Fibroblast of peridontal ligament (primary cell): ENCODE results near the gene DPP9.
A peak's percentile ranks its signal among the peaks of the same experiment; 100 is the strongest.
"Not testable (repeated sequence)": the region's sequence is repeated elsewhere in the genome, so short reads cannot be mapped to it uniquely, and the experiment has no call there.

Experiments
- DNase-seq: peaks from one replicate; pipeline ENCODE4 v3.0.0-alpha.2; 2010; ENCODE audit errors: extremely low read depth

The DPP9 gene

DNA sequence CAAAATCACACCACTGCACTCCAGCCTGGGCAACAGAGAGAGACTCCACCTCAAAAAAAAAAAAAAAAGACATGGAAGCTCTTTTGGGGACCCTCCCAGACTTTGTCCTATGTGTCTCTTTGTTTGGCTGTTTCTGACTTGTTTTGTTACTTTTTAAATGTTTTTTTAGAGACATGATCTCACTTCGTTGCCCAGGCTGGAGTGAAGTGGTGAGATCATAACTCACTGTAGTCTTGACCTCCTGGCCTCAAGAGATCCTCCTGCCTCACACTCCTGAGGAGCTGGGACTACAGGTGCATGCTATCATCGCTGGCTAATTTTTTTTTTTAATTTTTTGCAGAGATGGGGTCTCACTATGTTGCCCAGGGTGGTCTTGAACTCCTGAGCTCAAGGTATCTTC lies 16.4 kb upstream of the DPP9 start:
- no peak for DNase-seq

DNA sequence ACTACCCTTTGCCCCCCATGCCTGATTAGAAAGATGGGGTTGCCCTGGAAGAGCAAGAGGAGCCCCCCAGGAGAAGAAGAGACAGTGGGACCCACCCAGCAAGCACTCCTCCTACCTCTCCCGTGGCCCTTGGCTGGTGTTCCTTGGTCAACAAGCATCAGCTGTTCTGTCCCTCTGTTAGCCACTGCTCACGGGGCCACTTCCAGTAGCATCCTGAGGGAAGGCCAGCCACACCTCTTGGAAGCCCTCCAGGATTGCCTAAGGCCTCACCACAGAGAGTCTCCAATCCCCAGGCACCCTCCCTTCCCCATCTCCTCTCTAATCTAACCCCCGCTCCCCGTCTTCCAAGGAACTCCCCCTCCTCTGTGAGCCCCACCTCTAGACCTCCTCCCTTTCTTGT lies 15.1 kb upstream of the DPP9 start:
- no peak for DNase-seq

DNA sequence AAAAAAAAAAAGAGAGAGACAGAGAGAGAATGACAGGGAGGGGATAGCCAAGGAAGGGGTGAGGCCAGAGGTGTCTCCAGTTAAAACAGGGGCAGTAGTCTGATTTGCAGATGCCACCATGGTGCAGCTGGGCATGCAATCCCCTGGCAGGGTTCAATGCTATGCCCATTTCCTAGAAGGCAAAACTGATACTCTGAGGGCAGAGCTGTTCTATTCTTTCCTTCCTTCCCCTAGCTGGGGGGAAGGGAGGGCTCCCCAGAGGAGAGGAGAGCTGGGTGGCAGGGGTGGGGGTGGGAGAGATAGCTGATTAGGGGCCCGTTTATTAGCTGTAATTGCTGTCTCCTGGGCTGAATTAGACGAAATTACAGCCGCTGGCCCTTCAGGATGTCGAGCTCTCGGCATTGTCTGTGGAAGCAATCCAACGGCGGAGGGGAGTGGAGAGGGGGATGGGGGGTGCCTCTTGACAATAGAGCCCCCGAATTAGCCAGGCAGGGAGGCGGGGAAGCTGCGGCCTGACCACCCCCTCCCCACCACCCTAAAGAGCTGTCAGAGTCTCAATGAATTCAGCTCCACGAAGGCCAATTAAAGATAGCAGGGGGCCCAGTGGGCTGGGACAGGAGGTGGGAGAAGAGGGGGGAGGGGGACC lies 14.4 kb upstream of the DPP9 start:
- no peak for DNase-seq

DNA sequence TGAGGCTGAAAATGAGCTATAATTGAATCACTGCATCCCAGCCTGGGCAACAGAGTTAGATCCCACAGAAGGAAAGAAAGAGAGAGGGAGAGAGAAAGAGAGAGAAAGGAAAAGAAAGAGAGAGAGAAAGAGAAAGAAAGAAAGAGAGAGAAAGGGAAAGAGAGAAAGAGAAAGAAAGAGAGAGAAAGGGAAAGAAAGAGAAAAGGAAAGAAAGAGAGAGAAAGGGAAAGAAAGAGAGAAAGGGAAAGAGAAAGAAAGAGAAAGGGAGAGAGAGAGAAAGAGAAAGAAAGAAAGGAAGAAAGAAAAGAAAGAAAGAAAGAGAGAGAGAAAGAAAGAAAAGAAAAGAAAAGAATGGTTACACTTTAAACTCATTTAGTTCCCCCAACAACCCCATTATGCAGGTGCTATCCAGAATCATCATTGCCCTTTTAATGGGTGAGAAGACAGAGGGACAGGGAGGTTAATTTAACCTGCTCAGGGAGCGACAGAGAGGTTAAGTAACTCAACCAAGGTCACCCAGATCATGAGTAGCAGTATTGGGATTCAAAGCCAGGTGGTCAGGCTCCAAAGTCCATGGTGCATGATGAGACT lies 10.2 kb upstream of the DPP9 start:
- no peak for DNase-seq

DNA sequence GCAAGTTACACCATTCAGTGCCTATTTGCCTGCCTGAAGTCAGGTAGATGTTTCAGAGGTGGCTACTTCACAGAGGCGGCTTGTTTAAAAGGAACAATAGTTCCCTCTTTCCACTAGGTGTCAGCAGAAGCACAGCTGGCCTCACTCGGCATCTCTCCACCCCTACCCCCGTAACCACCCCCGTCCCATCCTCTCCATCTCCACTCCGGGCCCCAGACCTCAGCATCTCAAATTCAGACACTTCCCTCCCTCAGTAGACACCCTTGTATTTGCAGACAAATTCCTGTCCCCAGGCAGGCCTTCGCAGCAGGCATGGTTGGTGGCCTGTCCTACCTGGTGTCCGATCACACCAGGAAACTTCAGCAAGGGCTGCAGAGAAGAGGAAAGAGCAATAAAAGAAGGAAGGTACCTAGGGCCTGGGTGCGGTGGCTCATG lies 9.1 kb upstream of the DPP9 start:
- DNase-seq = peak; percentile 65

DNA sequence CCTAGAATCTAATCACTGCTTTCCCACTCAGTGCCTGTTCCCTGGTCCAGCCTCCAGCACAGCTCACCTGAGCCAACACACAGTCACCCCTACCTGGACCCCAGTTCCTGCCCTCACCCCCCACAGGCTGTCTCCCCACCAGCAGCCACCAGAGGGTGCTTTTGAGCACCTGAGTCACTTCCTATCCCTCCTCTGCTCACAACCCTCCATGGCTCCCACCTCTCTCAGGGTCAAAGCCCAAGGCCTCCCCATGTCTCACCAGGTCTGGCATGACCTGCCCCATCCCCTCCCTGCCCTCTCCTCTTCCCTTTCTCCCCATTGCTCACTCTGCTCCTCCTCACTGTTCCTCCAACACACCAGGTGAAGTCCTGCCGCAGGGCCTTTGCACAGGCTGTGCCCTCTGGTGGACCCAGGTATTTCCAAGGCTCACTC lies 7.1 kb upstream of the DPP9 start:
- DNase-seq = no peak

DNA sequence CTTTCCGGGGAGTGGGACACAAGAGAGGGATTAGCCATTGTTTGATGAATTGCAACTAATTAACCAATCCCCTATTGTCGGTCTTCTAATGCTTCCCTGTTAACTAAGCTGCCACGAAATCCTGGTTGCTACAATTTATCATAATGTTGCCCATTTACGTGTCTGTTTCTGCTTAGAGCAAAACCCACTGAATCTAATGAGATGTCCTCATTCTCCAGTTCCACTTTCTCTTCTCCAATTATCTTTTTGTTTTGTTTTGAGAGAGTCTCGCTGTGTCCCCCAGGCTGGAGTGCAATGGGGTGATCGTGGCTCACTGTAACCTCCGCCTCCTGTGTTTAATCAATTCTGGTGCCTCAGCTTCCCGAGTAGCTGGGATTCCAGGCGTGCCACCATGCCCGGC lies 5.2 kb upstream of the DPP9 start:
- no peak for DNase-seq

DNA sequence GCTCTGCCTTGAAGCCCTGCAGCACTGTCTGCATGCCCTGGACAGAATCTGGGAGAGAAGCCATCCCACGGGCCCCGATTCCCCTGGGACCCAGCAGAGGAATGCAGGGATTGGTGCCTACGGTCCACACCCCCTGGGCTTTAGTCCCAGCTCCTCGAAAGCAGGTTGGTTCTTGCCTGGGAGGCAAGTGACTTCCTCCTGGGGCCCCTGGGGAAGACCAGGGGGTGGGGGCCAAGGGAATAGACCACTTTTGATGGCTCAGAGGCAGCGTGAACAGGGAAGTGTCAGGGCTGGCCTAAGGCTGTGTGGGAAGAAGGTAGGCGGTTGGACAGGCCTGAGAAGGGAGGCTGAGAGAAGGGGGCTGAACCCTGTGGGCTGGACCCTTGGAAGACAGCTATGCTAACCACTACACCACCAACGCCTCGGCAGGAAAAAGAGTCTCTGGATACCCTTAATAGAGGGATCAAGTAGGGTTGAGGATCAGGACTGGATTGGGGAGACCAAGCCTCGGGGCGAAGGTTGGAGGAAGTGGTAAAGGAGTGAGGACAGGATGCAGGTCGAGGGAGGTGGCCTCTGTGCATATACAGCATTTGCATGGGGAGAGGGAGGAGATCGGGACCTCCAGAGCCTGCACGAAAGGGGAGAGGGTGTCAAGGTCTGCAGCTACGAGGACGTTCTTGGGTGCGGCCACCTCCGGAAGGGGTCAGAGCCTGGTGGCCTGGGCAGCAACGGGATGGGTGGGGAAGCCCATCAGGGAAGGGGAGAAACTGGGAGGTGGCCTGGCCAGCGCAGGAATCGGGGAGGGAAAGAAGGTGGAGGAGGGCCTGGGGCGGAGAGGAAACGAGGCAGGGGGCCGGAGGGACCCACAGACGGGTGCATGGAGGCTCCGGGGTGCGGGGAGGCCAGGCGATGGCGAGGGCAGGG lies 709 bp downstream of the DPP9 start:
- DNase-seq = peak; percentile 54

DNA sequence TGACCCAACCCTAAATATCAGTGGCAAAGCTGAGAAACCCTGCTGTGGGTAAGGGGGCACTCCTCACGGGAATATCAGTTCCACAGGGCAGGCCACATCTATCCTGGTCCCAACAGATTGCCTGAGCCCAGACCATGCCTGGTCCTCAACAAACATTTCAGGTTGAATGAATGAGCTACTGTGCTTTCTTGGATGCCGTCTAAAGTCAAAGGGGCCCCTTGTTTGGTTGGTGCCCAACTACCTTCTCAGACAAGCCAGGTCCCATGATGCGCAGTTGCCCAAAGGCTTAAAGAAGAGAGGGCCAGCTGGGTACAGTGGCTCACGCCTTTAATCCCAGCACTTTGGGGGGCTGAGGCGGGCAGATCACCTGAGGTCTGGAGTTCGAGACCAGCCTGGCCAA lies 2.4 kb downstream of the DPP9 start:
- DNase-seq = no peak

DNA sequence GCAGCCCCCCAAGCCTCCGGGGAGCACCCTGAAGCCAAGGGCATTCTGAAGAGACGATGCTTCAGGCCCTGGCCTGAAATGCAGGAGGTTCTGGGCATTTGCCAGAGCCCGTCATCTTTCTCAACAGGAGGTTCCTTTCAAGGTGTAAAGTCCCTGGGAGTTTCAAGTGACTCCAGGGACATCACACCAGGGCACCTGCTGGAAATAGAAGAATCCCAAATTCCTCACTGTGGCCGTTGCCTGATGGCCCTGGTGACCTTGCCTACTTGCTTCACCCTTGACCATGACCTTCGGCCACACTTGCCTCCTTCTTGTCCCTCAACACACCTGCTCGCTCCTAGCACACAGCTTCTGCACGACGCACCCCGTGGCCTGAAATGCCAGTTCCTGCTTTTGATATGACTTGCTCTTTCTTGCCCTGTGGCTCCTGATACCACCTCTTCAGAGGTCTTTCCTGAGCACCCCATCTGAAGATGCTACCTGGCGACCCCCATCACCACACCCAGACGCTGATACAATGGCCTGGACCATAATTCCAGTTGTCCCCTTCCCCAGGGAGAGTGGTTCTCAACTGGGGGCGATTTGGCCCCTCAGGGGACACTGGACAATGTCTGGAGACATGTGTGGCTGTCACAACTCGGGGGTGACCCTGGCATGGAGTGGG lies 3.5 kb downstream of the DPP9 start:
- no peak for DNase-seq

DNA sequence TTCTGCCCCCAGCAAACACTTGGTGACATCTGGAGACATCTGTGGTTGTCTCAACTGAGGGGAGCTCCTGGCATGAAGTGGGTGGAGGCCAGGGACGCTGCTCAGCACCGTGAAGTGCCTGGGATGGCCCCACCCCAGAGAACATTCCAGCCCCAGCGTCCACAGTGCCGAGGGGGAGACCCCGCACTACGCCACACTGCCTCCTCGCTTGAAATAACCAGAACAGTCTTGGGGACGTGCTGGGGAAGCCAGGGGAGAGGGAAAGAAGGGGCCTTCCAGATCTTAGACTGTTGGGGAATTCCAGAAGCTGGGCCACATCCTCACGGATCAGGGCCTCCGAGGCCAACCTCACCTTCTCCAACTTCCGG lies 4.2 kb downstream of the DPP9 start:
- DNase-seq = no peak

DNA sequence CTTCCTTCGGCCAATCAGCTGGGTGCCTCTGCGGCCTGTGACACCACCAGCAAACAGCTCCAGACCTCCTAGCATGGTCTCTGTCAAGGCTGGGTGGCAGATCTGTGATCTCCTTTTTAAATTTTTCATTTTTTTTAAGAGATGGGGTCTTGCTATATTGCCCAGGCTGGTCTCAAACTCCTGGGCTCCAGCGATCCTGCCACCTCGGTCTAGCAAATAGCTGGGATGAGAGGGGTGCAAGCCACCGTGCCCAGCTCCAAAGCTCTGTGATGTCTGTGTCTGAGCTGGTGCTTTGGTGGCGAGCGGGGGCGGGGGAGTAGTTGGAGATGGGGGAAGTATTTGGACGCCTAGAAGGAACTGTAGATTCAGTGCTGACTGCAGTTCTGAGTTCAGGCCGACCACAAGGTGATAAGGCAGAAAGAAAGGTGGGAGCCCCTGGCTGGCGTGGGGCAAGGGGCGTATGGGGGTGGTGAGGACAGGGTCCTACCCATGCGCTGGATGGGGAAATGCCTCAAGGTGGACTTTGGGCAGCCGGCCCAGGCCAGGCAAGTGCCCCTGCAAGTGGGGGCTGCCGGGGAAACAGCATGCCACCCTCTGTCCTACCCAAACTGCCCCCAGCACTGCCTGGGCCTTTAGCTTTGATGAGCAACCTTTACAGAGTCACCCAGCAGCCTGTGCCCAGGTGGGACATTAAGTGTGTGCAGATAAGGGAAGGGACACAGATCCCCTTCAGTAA lies 5.5 kb downstream of the DPP9 start:
- DNase-seq = no peak

DNA sequence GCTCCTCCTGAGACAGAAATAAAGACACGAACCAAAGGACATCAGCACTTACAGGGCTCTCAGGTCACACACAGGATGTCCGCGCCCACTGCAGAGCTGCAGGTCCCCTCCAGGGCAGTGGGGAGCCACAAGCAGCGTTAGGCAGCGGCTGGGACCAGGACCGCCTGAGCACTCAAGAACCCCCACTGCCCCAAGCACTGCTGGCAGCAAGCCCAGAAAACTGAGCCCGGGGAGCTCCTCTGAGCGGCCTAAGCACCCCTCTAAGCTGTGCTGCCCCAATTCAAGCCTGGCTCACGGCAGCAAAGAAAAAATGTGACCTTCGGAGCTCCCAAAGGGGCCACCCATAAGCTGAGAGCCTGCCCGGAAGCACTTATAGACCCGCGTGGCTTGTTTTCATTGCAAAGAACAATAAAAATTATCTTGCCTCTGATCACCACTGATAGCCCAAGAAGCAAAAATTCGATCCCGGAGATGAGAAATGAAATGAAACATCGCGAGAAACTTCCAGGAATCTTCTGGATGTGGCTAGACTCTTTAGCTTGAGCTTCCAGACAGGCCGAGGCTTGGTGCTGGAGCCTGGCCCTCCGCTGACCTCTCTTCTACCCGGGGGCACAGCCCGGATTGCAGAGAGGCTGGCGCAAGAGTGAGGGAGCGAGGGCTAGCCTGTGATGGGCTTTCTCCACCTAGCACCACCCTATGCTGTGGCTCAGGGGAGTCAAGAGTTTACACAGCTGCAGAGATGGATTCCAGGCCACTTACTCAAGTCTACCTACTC lies 6.3 kb downstream of the DPP9 start:
- DNase-seq = no peak

DNA sequence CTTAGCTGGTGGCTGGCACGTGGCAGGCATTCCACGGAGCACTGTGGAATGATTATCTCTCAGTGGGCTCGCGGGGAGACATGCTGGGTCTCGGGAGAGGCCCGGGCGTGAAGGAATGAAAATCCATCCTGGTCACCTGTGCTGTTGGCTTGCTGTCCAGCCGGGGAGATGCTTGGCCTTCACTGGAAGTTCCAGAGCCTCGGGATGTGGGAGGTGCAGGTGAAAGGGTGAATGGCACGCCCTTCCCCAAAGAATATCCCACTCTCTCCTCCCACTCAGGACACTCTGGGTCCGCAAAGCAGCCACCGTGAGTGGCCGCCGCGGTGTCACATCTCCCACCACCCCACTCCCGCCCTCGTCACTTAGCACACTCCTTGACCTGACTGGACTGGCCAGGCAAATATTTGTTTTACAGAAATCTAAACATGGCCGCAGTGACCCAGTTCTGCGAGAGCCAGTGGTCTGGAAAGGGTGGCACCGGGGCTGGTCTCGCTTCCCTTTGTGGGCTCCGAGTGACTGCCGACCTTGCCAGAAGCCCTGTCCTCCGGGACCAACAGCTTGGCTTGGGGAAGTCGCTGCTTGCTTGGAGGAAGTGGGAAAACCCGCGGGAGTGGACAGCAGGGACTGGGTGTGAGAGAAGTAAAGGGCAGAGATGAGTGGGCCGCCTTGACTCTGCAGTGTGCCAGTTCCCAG lies 8.0 kb downstream of the DPP9 start:
- no peak for DNase-seq

DNA sequence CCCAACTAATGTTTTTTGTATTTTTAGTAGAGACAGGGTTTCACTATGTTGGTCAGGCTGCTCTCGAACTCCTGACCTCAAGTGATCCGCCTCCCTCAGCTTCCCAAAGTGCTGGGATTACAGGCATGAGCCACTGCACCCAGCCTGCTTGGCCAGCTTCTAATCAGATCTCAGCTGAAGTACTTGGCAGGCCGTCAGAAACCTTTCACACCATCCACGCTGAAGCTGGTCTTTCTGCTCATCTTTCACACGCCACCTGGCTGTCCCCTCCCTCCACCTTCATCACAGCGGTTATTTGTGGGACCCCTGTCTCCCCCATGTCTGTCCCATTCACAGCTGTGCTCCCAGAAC lies 8.5 kb downstream of the DPP9 start:
- DNase-seq = not testable (repeated sequence)

DNA sequence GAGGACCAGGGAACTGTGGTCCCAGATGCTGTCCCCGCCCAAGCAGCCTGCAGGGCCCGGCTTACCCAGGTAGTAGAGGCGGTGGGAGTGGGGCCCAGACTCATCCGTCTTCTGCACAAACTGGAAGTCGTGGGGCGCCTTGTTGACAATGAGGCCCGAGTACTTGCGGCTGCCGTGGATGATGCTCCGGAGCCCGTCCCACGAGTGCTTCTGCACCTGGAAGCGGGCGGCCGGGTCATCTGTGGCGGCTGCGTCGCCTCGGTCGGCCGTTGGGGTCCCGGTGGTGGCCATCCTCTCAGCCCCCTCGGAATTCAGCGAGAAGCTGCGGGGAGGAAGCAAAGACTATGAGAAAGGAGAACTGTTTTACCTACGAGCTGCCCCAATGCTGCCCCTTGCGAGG lies 9.6 kb downstream of the DPP9 start:
- DNase-seq = no peak

DNA sequence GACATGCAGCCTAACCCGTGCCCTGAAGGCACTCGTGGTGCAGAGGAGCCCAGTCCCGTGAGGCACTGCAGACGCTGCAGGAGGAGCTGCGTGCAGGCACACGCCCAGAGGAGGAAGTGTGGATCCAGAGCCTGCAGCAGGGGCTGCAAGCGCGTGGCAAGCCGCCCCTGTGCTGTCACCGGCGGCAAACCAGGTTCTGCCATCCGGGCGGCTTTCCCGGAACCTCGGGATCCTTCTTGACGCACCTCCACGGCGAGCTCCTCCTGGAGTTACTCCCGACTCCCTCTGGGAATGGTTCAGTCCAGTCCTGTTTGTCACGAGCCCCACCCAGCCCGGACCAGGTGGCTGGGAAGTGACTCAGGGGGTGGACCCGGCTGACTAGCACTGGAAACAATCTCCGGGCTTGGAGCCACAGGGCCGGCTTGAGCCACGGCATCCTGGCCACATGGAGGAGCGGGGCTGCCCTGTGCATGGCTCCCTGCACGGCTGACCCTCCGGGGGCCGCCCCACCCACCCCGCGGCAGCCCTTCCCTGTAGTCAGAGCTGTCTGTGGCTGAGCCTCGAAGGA lies 10.2 kb downstream of the DPP9 start:
- peak; percentile 86 for DNase-seq

DNA sequence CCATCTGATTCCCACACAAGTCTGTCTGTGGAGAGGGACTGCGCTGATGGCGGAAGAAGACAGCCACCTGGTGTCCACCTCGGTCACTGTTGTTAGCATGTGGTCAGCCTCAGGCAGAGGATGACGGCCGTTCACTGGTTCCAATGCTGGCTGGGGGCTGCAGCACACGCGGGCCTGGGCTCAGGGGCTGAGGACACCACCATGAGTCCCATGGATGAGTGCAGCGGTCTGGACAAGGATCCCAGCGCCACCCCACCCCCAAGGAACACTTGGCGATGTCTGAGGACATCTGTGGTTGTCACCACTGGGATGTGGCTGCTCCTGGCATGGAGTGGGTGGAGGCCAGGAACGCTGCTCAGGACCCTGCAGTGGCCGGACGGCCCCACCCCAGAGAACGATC lies 10.9 kb downstream of the DPP9 start:
- no peak for DNase-seq

DNA sequence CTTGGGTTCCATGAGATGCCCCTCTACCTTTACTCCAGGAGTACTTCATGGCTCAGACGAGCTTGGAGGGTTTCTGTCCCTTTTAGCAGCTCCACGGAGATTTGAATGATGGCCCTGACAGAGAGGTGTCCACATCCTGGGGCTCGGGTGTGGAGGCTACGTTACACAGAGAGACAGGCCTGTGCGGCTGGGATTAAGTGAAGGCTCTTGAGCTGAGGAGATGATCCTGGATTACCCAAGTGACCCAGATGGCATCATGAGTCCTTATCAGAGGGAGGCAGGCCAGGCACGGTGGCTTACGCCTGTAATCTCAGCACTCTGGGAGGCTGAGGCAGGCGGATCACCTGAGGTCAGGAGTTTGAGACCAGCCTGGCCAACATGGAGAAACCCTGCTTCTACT lies 12.4 kb downstream of the DPP9 start:
- DNase-seq = no peak

DNA sequence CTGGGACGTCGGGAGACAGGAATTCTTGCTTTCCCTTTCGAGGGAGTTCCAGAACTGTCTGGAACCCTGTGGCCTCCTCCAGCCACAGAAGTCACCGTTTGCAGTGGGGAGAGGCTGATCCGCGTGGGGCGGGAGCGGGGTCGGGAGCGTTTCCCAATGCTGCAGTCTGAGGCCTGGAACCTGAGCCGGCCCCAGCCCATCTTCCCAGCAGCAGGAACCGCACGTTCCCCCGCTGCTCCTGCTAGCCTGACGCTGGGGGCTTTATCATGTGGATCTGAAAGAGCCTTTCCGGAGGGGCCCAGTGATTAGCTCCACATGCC lies 13.4 kb downstream of the DPP9 start:
- DNase-seq = no peak
